IPS-20b (cell line): ENCODE measurements around the gene ATP6V1C2.
"Not testable (repeated sequence)": the region's sequence is repeated elsewhere in the genome, so short reads cannot be mapped to it uniquely, and the experiment has no call there.

ENCODE experiments used
- H3K27ac ChIP-seq: one replicate; pipeline ENCODE4 v1.5.1; 2013; ENCODE audit warnings: low read length
- H3K27me3 ChIP-seq: 2 replicates; pipeline ENCODE4 v1.6.1; 2013; ENCODE audit warnings: mild to moderate bottlenecking, low read length, inconsistent platforms; ENCODE audit not compliant: insufficient read depth
- H3K36me3 ChIP-seq: 2 replicates; pipeline ENCODE4 v1.6.1; 2013; ENCODE audit warnings: low read depth, mild to moderate bottlenecking, inconsistent platforms, low read length, moderate library complexity; ENCODE audit not compliant: insufficient read depth
- H3K4me1 ChIP-seq: 2 replicates; pipeline ENCODE4 v1.6.1; 2013; ENCODE audit warnings: mild to moderate bottlenecking, control low read depth, inconsistent platforms, low read length, moderate library complexity; ENCODE audit not compliant: insufficient read depth
- H3K4me3 ChIP-seq: 2 replicates; pipeline ENCODE4 v1.5.1; 2013; ENCODE audit warnings: mild to moderate bottlenecking, low read length, inconsistent platforms
- H3K9ac ChIP-seq: 2 replicates; pipeline ENCODE4 v1.6.1; 2013; ENCODE audit warnings: low read depth, mild to moderate bottlenecking, inconsistent platforms, low read length, moderate library complexity
- H3K9me3 ChIP-seq: 2 replicates; pipeline ENCODE4 v1.6.1; 2013; ENCODE audit warnings: mild to moderate bottlenecking, low read depth, low read length, inconsistent platforms; ENCODE audit not compliant: insufficient read depth

Gene ATP6V1C2

GRCh38 chr2:10792001-10792634, 70.7 kb downstream of the ATP6V1C2 start:
- Histone ChIP-seq H3K9me3 (no peaks in the 10 kb centered on the region), H3K27me3 (no peaks in the 10 kb centered on the region), H3K36me3 (peaks cover 94% of the 10 kb centered on the region), H3K4me1 (no peaks in the 10 kb centered on the region), H3K27ac (no peak overlapping the region), H3K9ac (no peak overlapping the region), H3K4me3 (no peak overlapping the region)

- no peak overlapping the region for H3K4me3 ChIP-seq
- peaks cover 94% of the 10 kb centered on the region for H3K36me3 ChIP-seq
- no peaks in the 10 kb centered on the region for H3K27me3 ChIP-seq
- no peaks in the 10 kb centered on the region for H3K9me3 ChIP-seq
- no peaks in the 10 kb centered on the region for H3K4me1 ChIP-seq
- H3K27ac ChIP-seq, result no peak overlapping the region
- H3K9ac ChIP-seq, result no peak overlapping the region
Measured at GRCh38 chr2:10792660-10793400, 71.4 kb downstream of the ATP6V1C2 start.

DNA sequence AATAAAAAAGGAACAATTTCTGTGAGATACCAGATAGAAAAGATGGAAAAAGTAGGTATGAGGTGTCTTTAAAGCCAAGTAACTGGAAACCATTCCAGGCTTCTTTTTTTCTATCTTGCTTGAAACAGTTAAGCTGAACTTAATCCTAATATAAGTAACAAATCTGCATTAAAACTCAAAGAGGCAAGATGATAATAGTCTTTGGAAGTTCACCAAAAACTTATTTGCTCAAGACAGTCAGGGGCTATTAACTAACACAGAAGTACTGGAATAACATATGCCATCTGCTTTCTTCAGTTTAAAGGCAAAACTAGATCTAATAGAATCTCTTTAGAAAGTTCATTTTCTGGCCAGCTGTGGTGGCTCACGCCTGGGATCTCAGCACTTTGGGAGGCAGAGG, 72.4 kb downstream of the ATP6V1C2 start:
- Histone ChIP-seq H3K27me3 (no peaks in the 10 kb centered on the region), H3K4me3 (no peak overlapping the region), H3K9ac (no peak overlapping the region), H3K27ac (no peak overlapping the region), H3K4me1 (no peaks in the 10 kb centered on the region), H3K9me3 (no peaks in the 10 kb centered on the region), H3K36me3 (peaks cover 91% of the 10 kb centered on the region)

- H3K27ac ChIP-seq, result no peak overlapping the region
- no peaks in the 10 kb centered on the region for H3K9me3 ChIP-seq
- no peaks in the 10 kb centered on the region for H3K4me1 ChIP-seq
- H3K36me3 ChIP-seq, result peaks cover 91% of the 10 kb centered on the region
- no peak overlapping the region for H3K9ac ChIP-seq
- no peak overlapping the region for H3K4me3 ChIP-seq
- no peaks in the 10 kb centered on the region for H3K27me3 ChIP-seq
Measured at GRCh38 chr2:10794876-10795275, 73.4 kb downstream of the ATP6V1C2 start.

DNA sequence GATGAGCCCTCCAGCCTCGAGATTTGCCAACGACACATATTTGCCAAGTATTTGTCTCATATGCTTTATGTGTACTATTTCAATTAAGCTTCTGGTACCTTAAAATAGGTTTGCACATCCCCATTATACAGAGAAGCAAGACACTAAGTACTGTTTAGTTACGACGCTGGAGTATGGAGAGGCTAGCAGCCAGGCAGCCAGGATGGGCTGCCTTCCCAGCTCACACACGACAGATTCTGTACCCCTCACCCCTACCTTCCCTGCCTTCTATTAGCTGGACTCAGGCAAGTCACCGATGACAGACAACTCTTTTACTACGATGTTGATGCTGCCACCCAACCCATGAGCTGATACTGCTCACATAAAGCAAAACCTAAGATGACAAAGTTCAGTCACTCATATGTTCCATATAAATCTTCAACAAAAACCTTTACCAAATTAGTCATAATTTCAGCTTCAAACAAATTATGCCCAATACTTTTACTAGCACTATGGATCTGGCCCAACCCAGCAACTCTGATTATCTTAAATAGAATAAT, 74.1 kb downstream of the ATP6V1C2 start:
- no peak overlapping the region for H3K27ac ChIP-seq
- peaks cover 91% of the 10 kb centered on the region for H3K36me3 ChIP-seq
- H3K9me3 ChIP-seq, result no peaks in the 10 kb centered on the region
- no peak overlapping the region for H3K9ac ChIP-seq
- H3K4me1 ChIP-seq, result no peaks in the 10 kb centered on the region
- H3K4me3 ChIP-seq, result no peak overlapping the region
- no peaks in the 10 kb centered on the region for H3K27me3 ChIP-seq

- no peak overlapping the region for H3K9ac ChIP-seq
- H3K4me1 ChIP-seq, result no peaks in the 10 kb centered on the region
- peaks cover 91% of the 10 kb centered on the region for H3K36me3 ChIP-seq
- no peaks in the 10 kb centered on the region for H3K27me3 ChIP-seq
- H3K4me3 ChIP-seq, result no peak overlapping the region
- no peaks in the 10 kb centered on the region for H3K9me3 ChIP-seq
- H3K27ac ChIP-seq, result no peak overlapping the region
Measured at GRCh38 chr2:10796703-10797102, 75.3 kb downstream of the ATP6V1C2 start.

- Histone ChIP-seq H3K9me3 (no peaks in the 10 kb centered on the region), H3K4me3 (no peak overlapping the region), H3K36me3 (peaks cover 82% of the 10 kb centered on the region), H3K4me1 (no peaks in the 10 kb centered on the region), H3K9ac (no peak overlapping the region), H3K27me3 (no peaks in the 10 kb centered on the region), H3K27ac (no peak overlapping the region)
Measured at GRCh38 chr2:10798783-10799182, 77.4 kb downstream of the ATP6V1C2 start.

- H3K27ac ChIP-seq, result no peak overlapping the region
- H3K4me3 ChIP-seq, result no peak overlapping the region
- H3K4me1 ChIP-seq, result no peaks in the 10 kb centered on the region
- no peaks in the 10 kb centered on the region for H3K27me3 ChIP-seq
- H3K9ac ChIP-seq, result no peak overlapping the region
- H3K36me3 ChIP-seq, result peaks cover 74% of the 10 kb centered on the region
- no peaks in the 10 kb centered on the region for H3K9me3 ChIP-seq
Measured at GRCh38 chr2:10800163-10800562, 78.7 kb downstream of the ATP6V1C2 start.

- H3K27ac ChIP-seq, result no peak overlapping the region
- no peak overlapping the region for H3K9ac ChIP-seq
- H3K9me3 ChIP-seq, result no peaks in the 10 kb centered on the region
- no peaks in the 10 kb centered on the region for H3K27me3 ChIP-seq
- H3K36me3 ChIP-seq, result peaks cover 63% of the 10 kb centered on the region
- H3K4me3 ChIP-seq, result no peak overlapping the region
- H3K4me1 ChIP-seq, result no peaks in the 10 kb centered on the region
Measured at GRCh38 chr2:10802657-10803056, 81.2 kb downstream of the ATP6V1C2 start.

DNA sequence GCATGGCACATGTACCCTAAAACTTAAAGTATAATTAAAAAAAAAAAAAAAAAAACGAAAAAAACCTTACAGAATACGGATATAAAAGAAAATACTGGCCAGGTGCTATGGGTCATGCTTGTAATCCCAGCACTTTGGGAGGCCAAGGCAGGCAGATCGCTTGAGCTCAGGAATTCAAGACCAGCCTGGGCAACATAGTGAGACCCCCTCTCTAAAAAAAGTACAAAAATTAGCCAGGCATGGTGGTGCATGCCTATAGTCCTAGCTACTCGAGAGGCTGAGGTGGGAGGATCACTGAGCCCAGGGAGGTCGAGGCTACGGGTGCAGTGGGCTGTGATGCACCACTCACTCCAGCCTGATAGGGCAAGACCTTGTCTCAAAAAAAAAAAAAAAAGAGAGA, 84.6 kb downstream of the ATP6V1C2 start:
- H3K9me3 ChIP-seq, H3K9ac ChIP-seq, H3K27ac ChIP-seq, H3K27me3 ChIP-seq, H3K4me3 ChIP-seq, H3K4me1 ChIP-seq: not testable (repeated sequence)
- peaks cover 39% of the 10 kb centered on the region for H3K36me3 ChIP-seq

GRCh38 chr2:10806543-10806942, 85.1 kb downstream of the ATP6V1C2 start:
- H3K4me3 ChIP-seq, result no peak overlapping the region
- no peaks in the 10 kb centered on the region for H3K27me3 ChIP-seq
- H3K36me3 ChIP-seq, result peaks cover 33% of the 10 kb centered on the region
- H3K27ac ChIP-seq, result no peak overlapping the region
- H3K9me3 ChIP-seq, result no peaks in the 10 kb centered on the region
- peaks cover 8% of the 10 kb centered on the region for H3K4me1 ChIP-seq
- no peak overlapping the region for H3K9ac ChIP-seq
